Kidney epithelial cell (primary cell): ENCODE results near the gene MLX. TPM values are rescaled to one million over a fixed set of nuclear protein-coding genes. Genes with fewer than 3 reads are reported as not detected.
"Not testable (repeated sequence)": the region's sequence is repeated elsewhere in the genome, so short reads cannot be mapped to it uniquely, and the experiment has no call there.

Experiments
- DNase-seq: peaks from one replicate; pipeline ENCODE4 v3.0.0-alpha.2; 2010; ENCODE audit warnings: low read depth
- H3K27me3 ChIP-seq: 2 replicates; pipeline ENCODE4 v1.6.0; 2011; ENCODE audit warnings: low read length; ENCODE audit not compliant: control insufficient read depth, insufficient read depth
- H3K36me3 ChIP-seq: 2 replicates; pipeline ENCODE4 v1.5.1; 2011; ENCODE audit warnings: low read length; ENCODE audit not compliant: control insufficient read depth, insufficient read depth
- H3K4me3 ChIP-seq: 2 replicates; pipeline ENCODE4 v1.5.1; 2011; ENCODE audit warnings: low read depth, mild to moderate bottlenecking, control low read depth, low read length
- total RNA-seq: library from RNA; depleted of rRNA; stranded (reverse); fragments of >200 nt; gene quantifications from 2 replicates; pipeline ENCODE4 v1.2.3, GENCODE V29; 2015
- TF ChIP-seq, protein P1 (sequence below): IDR thresholded peaks from 2 replicates; pipeline ENCODE4 v1.5.1; 2011; ENCODE audit warnings: mild to moderate bottlenecking, moderate library complexity, low read length, control low read depth, inconsistent platforms; ENCODE audit not compliant: insufficient read depth, poor library complexity, severe bottlenecking

Gene MLX
- total RNA-seq, 1 donor from 2014 or later, result 35.9 TPM

DNA sequence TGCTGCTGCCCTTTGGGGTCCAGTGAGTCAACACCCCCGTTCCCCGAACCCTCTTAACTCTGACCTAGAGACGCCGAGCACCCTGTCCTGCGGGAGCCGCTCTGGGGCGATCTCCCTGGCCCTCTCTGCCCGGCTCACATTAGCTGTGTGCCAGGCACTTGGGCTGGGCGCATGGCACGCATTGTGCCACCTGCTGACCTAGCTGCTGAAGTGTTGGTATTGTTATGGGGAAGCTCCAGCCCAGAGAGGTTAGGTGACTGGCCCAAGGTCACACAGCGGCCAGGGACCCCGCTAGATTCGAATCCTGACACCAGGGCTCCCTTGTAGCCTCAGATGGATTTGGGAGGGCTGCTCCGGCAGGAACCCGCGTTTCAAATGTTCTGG, 13.0 kb upstream of the MLX start:
- Histone ChIP-seq H3K4me3 (peak overlapping the region; percentile 77), H3K36me3 (no peaks in the 10 kb centered on the region), H3K27me3 (no peaks in the 10 kb centered on the region)
- TF ChIP-seq, protein P1, sequence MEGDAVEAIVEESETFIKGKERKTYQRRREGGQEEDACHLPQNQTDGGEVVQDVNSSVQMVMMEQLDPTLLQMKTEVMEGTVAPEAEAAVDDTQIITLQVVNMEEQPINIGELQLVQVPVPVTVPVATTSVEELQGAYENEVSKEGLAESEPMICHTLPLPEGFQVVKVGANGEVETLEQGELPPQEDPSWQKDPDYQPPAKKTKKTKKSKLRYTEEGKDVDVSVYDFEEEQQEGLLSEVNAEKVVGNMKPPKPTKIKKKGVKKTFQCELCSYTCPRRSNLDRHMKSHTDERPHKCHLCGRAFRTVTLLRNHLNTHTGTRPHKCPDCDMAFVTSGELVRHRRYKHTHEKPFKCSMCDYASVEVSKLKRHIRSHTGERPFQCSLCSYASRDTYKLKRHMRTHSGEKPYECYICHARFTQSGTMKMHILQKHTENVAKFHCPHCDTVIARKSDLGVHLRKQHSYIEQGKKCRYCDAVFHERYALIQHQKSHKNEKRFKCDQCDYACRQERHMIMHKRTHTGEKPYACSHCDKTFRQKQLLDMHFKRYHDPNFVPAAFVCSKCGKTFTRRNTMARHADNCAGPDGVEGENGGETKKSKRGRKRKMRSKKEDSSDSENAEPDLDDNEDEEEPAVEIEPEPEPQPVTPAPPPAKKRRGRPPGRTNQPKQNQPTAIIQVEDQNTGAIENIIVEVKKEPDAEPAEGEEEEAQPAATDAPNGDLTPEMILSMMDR, result peak; percentile 13
- no peak for DNase-seq

DNA sequence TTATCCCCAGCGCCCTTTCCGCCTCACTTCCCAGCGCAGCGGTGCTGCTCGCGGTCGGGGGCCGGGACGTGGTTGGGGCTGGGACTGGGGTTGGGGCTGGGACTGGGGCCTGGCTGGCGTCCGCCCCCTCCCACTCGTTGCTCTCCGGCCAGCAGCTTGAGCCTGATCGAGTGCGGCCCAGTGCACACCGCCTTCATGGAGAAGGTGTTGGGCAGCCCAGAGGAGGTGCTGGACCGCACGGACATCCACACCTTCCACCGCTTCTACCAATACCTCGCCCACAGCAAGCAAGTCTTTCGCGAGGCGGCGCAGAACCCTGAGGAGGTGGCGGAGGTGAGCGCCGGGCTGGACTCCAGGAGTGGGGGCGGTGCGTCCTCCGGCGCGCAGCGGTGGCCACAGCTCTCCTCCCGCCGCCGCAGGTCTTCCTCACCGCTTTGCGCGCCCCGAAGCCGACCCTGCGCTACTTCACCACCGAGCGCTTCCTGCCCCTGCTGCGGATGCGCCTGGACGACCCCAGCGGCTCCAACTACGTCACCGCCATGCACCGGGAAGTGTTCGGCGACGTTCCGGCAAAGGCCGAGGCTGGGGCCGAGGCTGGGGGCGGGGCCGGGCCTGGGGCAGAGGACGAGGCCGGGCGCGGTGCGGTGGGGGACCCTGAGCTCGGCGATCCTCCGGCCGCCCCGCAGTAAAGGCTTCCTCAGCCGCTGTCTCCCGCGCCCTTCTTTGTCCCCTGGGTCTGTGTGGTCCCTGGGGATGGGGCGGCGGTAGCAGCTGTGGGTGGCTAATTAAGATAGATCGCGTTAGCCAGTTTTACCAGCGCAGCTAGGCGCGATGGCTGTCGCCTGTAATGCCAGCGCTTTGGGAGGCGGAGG, 12.4 kb upstream of the MLX start:
- Histone ChIP-seq H3K36me3 (no peaks in the 10 kb centered on the region), H3K27me3 (no peaks in the 10 kb centered on the region), H3K4me3 (peak overlapping the region; percentile 77)
- DNase-seq, result no peak
- TF ChIP-seq, protein P1, result peak; percentile 3

DNA sequence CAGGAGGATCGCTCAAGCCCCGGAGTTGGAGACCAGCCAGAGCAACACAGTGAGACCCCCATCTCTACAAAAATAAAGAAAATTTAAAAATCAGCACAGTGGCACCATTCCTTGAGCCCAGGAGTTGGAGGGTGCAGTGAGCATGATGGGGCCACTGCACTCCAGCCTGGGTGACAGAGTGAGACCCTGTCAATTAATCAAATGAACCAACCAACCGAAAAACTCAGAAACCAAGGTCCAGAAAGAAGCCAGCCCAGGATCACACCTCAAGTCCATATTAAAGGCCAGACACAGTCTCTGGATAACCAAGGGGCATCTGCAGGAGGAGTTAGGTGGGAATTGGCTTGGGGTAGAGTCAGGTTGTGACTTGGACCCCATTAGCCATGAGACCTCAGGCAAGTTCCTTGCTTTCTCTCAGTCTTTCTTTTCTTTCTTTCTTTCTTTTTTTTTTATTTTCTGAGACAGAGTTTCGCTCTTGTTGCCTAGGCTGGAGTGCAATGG, 11.7 kb upstream of the MLX start:
- Histone ChIP-seq H3K4me3 (peak overlapping the region; percentile 77), H3K27me3 (no peaks in the 10 kb centered on the region), H3K36me3 (no peaks in the 10 kb centered on the region)
- DNase-seq, result no peak
- TF ChIP-seq, protein P1, result no peak

DNA sequence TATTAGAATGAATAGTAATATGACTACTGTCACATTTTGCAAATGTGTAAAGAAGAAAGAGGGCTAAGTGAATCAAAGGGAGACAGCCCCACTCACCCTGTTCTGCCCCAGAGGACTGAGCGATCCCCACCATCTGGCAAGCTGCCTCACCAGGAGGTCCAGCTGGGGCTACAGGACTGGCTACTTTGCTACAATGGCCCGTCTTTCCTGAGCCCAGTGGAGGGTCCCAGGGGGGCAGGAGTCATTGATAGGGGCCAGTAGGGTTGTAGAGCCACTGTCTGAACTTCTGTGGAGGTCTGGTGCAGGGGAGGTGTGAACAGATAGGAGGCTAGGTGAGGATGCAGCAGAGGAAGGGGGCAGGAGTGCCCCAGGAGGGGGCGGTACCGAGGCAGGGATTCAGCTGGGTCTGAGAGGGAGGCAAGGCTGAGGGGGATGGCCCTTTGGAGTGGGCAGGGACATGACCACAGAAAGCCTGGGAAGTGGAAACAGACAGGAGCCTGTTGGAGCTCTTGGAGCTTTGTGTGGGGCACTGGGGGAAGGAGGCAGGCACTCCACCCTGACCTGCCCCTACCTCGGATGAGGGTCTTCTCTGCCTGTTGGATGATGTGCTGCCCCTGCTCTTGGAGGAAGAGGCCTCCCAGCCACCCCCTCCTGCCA, 10.8 kb upstream of the MLX start:
- not testable (repeated sequence) for DNase-seq, H3K36me3 ChIP-seq, H3K27me3 ChIP-seq, H3K4me3 ChIP-seq
- TF ChIP-seq, protein P1, result peak; percentile 16

DNA sequence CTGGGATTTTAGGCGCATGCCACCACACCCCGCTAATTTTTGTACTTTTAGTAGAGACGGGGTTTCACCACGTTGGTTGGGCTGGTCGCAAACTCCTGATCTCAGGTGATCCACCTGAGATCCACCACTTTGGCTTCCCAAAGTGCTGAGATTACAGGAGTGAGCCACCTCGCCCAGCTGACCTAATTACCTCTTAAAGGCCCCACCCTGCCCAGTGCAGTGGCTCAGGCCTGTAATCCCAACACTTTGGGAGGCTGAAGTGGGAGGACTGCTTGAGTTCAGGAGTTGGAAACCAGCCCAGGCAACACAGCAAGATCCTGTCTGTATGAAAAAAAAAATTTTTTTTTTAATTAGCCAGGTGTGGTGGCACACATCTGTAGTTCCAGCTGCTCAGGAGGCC, 7.8 kb upstream of the MLX start:
- DNase-seq, result no peak
- TF ChIP-seq, protein P1, result no peak
- Histone ChIP-seq H3K27me3 (no peaks in the 10 kb centered on the region), H3K36me3 (no peaks in the 10 kb centered on the region), H3K4me3 (no peak overlapping the region)
